ENCODE data around the gene PBX2. TPM values are rescaled to one million over a fixed set of nuclear protein-coding genes. Genes with fewer than 3 reads are reported as not detected.

PBX2 gene
- total RNA-seq, 1 experiment from 2014 or later: 176 TPM

DNA sequence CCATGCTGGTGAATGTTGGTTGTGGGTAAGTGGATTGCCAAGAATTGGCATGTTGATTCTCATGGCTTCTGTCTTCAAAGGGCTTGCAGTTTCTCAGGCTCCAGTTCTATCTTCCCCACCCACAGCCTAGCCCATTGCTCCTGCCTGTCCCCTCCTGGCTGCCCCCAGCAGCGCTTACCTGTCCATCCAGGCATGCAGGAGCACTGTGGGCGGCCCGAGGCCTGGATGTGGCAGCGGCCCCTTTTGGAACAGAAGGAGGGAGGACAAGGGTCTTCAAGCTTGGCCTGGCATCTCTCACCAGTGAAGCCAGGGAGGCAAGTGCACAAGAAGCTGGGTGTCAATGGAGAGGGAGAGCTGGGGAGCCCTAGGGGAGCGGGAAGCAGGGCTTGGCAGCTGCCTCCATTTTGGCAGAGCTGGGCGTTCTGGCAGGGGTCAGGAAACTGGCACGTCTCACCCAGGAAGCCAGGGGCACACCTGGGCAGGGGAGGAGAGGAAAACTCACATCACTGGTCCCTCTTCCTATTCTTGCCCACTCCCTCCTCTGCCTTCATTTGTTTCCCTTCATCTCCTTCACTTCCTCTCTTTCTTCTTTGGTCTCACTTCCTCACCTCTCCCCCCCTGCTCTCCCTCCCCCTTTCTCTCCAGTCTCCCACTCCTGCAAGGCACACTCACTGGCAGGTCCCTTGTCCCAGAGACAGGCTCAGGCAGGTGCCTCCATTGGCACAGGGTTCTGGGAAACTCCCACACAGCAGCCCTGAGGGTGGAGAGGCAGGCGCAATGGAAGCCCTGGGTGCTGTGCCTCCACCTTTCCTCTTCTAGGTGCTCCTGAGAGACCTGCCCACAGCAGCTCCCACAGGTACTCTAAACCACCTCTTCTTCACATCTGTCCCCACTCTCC lies 32.6 kb upstream of the PBX2 start:
- Histone ChIP-seq H3K14ac (ENCODE audit: insufficient read depth, low read length) (no peak overlapping the region; the same call in 1 of the 2 replicates), H4K5ac (ENCODE audit: insufficient read length, low read depth, low read length) (no peak overlapping the region), H3K4me1 (ENCODE audit: insufficient read depth, low read length) (0 out of 2 replicates have a peak, but pooled peaks cover 6% of the 10 kb centered on the region), H3K9ac (ENCODE audit: extremely low read depth, insufficient read length, low read length) (no peak overlapping the region), H3K27me3 (ENCODE audit: insufficient read depth, low read length) (no peaks in the 10 kb centered on the region), H3K4ac (ENCODE audit: low read depth, low read length) (no peak overlapping the region), H2AFZ (ENCODE audit: low read length) (no peak overlapping the region), H2BK12ac (ENCODE audit: insufficient read length, low read depth, low read length) (no peak overlapping the region), H3T11ph (ENCODE audit: low read length) (no peak overlapping the region), H4K20me1 (ENCODE audit: control insufficient read depth, insufficient read depth, insufficient read length) (no peaks in the 10 kb centered on the region), H3K4me2 (ENCODE audit: insufficient read depth, insufficient read length, low read length) (no peak overlapping the region), H2BK5ac (ENCODE audit: insufficient read length, low read length) (no peak overlapping the region), H3K79me1 (ENCODE audit: insufficient read depth, low read depth, low read length, poor library complexity, severe bottlenecking) (no peaks in the 10 kb centered on the region), H3K56ac (ENCODE audit: insufficient read length, low read depth, low read length) (no peak overlapping the region), H3K23ac (ENCODE audit: insufficient read length, low read depth, low read length) (no peak overlapping the region), H2AK5ac (ENCODE audit: insufficient read length, low read length) (no peak overlapping the region), H3K79me2 (ENCODE audit: insufficient read depth, low read length) (no peaks in the 10 kb centered on the region), H3K27ac (ENCODE audit: insufficient read length, low read depth, low read length) (no peak overlapping the region), H4K8ac (replicated peaks; ENCODE audit: insufficient read length, low read depth, low read length) (no peak overlapping the region), H3K23me2 (ENCODE audit: insufficient read length, low read depth, low read length, poor library complexity, severe bottlenecking) (no peaks in the 10 kb centered on the region), H3K18ac (ENCODE audit: insufficient read length, low read depth, low read length) (no peak overlapping the region), H2BK15ac (ENCODE audit: low read depth, low read length) (no peak overlapping the region), H2BK20ac (ENCODE audit: low read depth, low read length, poor library complexity, severe bottlenecking) (no peak overlapping the region), H2BK120ac (ENCODE audit: low read depth, low read length, poor library complexity, severe bottlenecking) (no peak overlapping the region), H3K9me3 (ENCODE audit: control insufficient read depth, low read depth, low read length) (no peaks in the 10 kb centered on the region), H4K91ac (ENCODE audit: insufficient read length, low read depth, low read length) (no peak overlapping the region)
- TF ChIP-seq, protein P1, sequence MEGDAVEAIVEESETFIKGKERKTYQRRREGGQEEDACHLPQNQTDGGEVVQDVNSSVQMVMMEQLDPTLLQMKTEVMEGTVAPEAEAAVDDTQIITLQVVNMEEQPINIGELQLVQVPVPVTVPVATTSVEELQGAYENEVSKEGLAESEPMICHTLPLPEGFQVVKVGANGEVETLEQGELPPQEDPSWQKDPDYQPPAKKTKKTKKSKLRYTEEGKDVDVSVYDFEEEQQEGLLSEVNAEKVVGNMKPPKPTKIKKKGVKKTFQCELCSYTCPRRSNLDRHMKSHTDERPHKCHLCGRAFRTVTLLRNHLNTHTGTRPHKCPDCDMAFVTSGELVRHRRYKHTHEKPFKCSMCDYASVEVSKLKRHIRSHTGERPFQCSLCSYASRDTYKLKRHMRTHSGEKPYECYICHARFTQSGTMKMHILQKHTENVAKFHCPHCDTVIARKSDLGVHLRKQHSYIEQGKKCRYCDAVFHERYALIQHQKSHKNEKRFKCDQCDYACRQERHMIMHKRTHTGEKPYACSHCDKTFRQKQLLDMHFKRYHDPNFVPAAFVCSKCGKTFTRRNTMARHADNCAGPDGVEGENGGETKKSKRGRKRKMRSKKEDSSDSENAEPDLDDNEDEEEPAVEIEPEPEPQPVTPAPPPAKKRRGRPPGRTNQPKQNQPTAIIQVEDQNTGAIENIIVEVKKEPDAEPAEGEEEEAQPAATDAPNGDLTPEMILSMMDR (conservative IDR thresholded peaks at IDR 0.05): no peak
- no CpG with 5 or more reads among the region's 8 CpGs for WGBS (ENCODE audit: extremely low coverage, insufficient read length, low lambda C conversion rate)
- H3K27me3 Mint-ChIP-seq (ENCODE audit: low read depth): peaks cover 17% of the 10 kb centered on the region
- H3K36me3 Mint-ChIP-seq (ENCODE audit: insufficient read depth in 1 of 3, low read depth in 3 of 3): no peaks in the 10 kb centered on the region
- H3K4me3 Mint-ChIP-seq: no peak overlapping the region
- no peaks in the 10 kb centered on the region for H3K9me3 Mint-ChIP-seq
- DNase-seq: no peak
- H3K4me1 Mint-ChIP-seq: peaks cover 18% of the 10 kb centered on the region in 2 experiments
- peak overlapping the region in 1 of 3 experiments; percentile 59; a peak in 2 of 7 replicates for H3K27ac Mint-ChIP-seq
